Activated T-cell treated with anti-CD3 and anti-CD28 coated beads, Interleukin-2, amount 50 U/mL, for 4 hours (primary cell): ENCODE results near the gene FNDC3B. TPM values are rescaled to one million over a fixed set of nuclear protein-coding genes. Genes with fewer than 3 reads are reported as not detected.

Experiments
- ATAC-seq, 2 donors: fragments of 200-7000 bp; cut with Tn5 transposase; one replicate each; pipeline ENCODE4 v1.10.0; 2021
- DNase-seq: peaks from one replicate; pipeline ENCODE4 v3.0.0-alpha.2; 2020
- H3K27me3 Mint-ChIP-seq: one replicate; pipeline ENCODE4 v1.8.0; 2021; ENCODE audit warnings: low read depth, mixed read lengths
- H3K36me3 Mint-ChIP-seq: one replicate; pipeline ENCODE4 v1.8.0; 2022; ENCODE audit warnings: mixed read lengths; ENCODE audit not compliant: insufficient read depth
- H3K4me1 Mint-ChIP-seq: one replicate; pipeline ENCODE4 v1.8.0; 2021; ENCODE audit warnings: low read depth, mixed read lengths
- H3K4me3 Mint-ChIP-seq: one replicate; pipeline ENCODE4 v1.8.0; 2021; ENCODE audit warnings: mild to moderate bottlenecking, moderate library complexity, mixed read lengths
- H3K9me3 Mint-ChIP-seq: one replicate; pipeline ENCODE4 v1.8.0; 2021; ENCODE audit warnings: mixed read lengths
- total RNA-seq, 3 donors: library from RNA; stranded (reverse); gene quantifications; one replicate each; pipeline ENCODE4 v1.2.1, GENCODE V29; 2021

Gene FNDC3B
- total RNA-seq, 3 donors from 2014 or later, result 20.3 to 23.9 (median 21.2) TPM

- peaks cover 5% of the 10 kb centered on the region for H3K36me3 Mint-ChIP-seq
- no peak for DNase-seq
- peaks cover 75% of the 10 kb centered on the region for H3K4me1 Mint-ChIP-seq
- ATAC-seq, result no peak
- no peaks in the 10 kb centered on the region for H3K27me3 Mint-ChIP-seq
- no peaks in the 10 kb centered on the region for H3K9me3 Mint-ChIP-seq
- no peak overlapping the region for H3K4me3 Mint-ChIP-seq
Measured at GRCh38 chr3:172137287-172138192, 98.2 kb downstream of the FNDC3B start.

GRCh38 chr3:172138193-172138537 is 98.8 kb downstream of the FNDC3B start:
- H3K9me3 Mint-ChIP-seq, result no peaks in the 10 kb centered on the region
- ATAC-seq (no peak), DNase-seq (no peak)
- no peaks in the 10 kb centered on the region for H3K27me3 Mint-ChIP-seq
- peaks cover 75% of the 10 kb centered on the region for H3K4me1 Mint-ChIP-seq
- H3K36me3 Mint-ChIP-seq, result peaks cover 5% of the 10 kb centered on the region
- H3K4me3 Mint-ChIP-seq, result no peak overlapping the region

GRCh38 chr3:172138792-172139507 is 99.6 kb downstream of the FNDC3B start:
- peaks cover 69% of the 10 kb centered on the region for H3K4me1 Mint-ChIP-seq
- H3K36me3 Mint-ChIP-seq, result peaks cover 7% of the 10 kb centered on the region
- no peak overlapping the region for H3K4me3 Mint-ChIP-seq
- no peaks in the 10 kb centered on the region for H3K27me3 Mint-ChIP-seq
- ATAC-seq (peak; percentile 54 to 63), DNase-seq (peak; percentile 25)
- H3K9me3 Mint-ChIP-seq, result no peaks in the 10 kb centered on the region

GRCh38 chr3:172139528-172140276 is 100.3 kb downstream of the FNDC3B start:
- no peaks in the 10 kb centered on the region for H3K9me3 Mint-ChIP-seq
- peaks cover 70% of the 10 kb centered on the region for H3K4me1 Mint-ChIP-seq
- peaks cover 10% of the 10 kb centered on the region for H3K36me3 Mint-ChIP-seq
- H3K27me3 Mint-ChIP-seq, result no peaks in the 10 kb centered on the region
- DNase-seq (no peak), ATAC-seq (no peak)
- H3K4me3 Mint-ChIP-seq, result no peak overlapping the region

- Mint-ChIP-seq H3K4me3 (no peak overlapping the region), H3K4me1 (peaks cover 71% of the 10 kb centered on the region), H3K36me3 (peaks cover 10% of the 10 kb centered on the region), H3K27me3 (no peaks in the 10 kb centered on the region), H3K9me3 (no peaks in the 10 kb centered on the region)
- DNase-seq, result no peak
- ATAC-seq, result no peak
Measured at GRCh38 chr3:172140499-172141391, 101.4 kb downstream of the FNDC3B start.

GRCh38 chr3:172142051-172142863 is 102.9 kb downstream of the FNDC3B start:
- no peak for ATAC-seq
- no peaks in the 10 kb centered on the region for H3K9me3 Mint-ChIP-seq
- H3K4me1 Mint-ChIP-seq, result peaks cover 69% of the 10 kb centered on the region

GRCh38 chr3:172142864-172143451 is 103.6 kb downstream of the FNDC3B start:
- no peak for DNase-seq
- Mint-ChIP-seq H3K36me3 (peaks cover 6% of the 10 kb centered on the region), H3K4me3 (no peak overlapping the region), H3K4me1 (peaks cover 67% of the 10 kb centered on the region), H3K27me3 (no peaks in the 10 kb centered on the region), H3K9me3 (no peaks in the 10 kb centered on the region)
- ATAC-seq, result no peak

More at GRCh38 chr3:172142051-172142863, 102.9 kb downstream of the FNDC3B start:
- Mint-ChIP-seq H3K36me3 (peaks cover 6% of the 10 kb centered on the region), H3K4me3 (peak overlapping the region; percentile 1), H3K27me3 (no peaks in the 10 kb centered on the region)
- no peak for DNase-seq

- no peaks in the 10 kb centered on the region for H3K9me3 Mint-ChIP-seq
- ATAC-seq (no peak), DNase-seq (no peak)
- no peaks in the 10 kb centered on the region for H3K27me3 Mint-ChIP-seq
- H3K36me3 Mint-ChIP-seq, result peaks cover 9% of the 10 kb centered on the region
- peaks cover 67% of the 10 kb centered on the region for H3K4me1 Mint-ChIP-seq
- no peak overlapping the region for H3K4me3 Mint-ChIP-seq
Measured at GRCh38 chr3:172143739-172144497, 104.5 kb downstream of the FNDC3B start.

- H3K9me3 Mint-ChIP-seq, result no peaks in the 10 kb centered on the region
- H3K4me3 Mint-ChIP-seq, result no peak overlapping the region
- H3K4me1 Mint-ChIP-seq, result peaks cover 64% of the 10 kb centered on the region
- H3K27me3 Mint-ChIP-seq, result no peaks in the 10 kb centered on the region
- ATAC-seq, result no peak
- no peak for DNase-seq
- H3K36me3 Mint-ChIP-seq, result peaks cover 9% of the 10 kb centered on the region
Measured at GRCh38 chr3:172144601-172145000, 105.2 kb downstream of the FNDC3B start.

GRCh38 chr3:172145031-172145686 is 105.8 kb downstream of the FNDC3B start:
- DNase-seq (no peak), ATAC-seq (no peak)
- H3K4me3 Mint-ChIP-seq, result no peak overlapping the region
- H3K36me3 Mint-ChIP-seq, result peaks cover 9% of the 10 kb centered on the region
- no peaks in the 10 kb centered on the region for H3K27me3 Mint-ChIP-seq
- H3K9me3 Mint-ChIP-seq, result no peaks in the 10 kb centered on the region
- H3K4me1 Mint-ChIP-seq, result peaks cover 59% of the 10 kb centered on the region

GRCh38 chr3:172146349-172146748 is 107.0 kb downstream of the FNDC3B start:
- Mint-ChIP-seq H3K9me3 (no peaks in the 10 kb centered on the region), H3K27me3 (no peaks in the 10 kb centered on the region), H3K4me1 (peaks cover 49% of the 10 kb centered on the region), H3K4me3 (no peak overlapping the region), H3K36me3 (peaks cover 9% of the 10 kb centered on the region)
- ATAC-seq (no peak), DNase-seq (no peak)
